ENCODE measurements around the gene SLC26A2.

SLC26A2 gene

DNA sequence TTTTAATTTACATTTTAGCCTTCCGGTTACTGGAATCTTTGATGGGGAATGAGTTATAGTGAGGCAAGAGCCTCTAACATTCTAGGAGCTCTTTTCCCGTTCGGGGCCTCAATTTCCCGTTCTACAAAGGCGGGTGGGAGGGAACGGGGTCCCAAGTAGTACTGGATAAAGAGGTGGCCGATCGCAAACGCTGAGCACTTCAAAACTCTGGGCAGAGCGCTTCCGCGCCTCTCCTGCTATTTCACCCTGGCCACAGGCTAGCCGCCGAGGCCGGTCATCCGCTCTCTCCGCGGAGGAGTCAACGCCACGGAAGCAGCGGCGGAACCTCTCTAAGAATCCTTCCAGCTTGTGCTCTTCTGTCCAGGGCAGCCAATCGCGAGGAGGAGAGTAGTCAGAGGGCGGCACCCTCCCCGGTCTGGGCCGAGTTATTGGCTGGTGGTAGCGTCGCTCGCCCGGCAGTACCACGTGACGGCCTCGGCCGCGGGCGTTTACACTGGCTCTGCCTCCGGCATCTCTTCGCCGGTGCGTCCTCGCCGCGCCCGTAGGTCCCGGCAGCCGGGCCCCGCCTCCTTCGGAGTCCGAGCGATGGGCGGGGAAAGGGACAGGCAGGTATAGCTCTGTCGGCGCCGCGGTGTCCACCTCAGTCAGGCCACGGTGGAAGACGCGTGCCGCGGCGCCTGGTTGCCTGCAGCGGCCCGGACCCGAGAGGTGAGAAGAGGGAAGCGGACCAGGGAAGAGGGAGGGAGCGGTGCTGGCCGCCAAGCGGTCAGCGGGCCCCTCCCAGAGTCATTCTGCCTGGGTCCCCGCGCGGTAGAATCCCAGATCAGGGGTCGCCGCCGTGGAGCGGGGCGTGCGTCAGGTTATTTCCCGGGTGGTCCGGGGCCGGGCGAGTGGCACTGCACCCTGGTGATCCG, at the start of gene SLC26A2:
SLC26A2 (plus strand) TSS at position 487 of the 914 bp plus-strand sequence. CDS start 16,895 bp downstream, outside the sequence.
- in situ Hi-C loops (cut with MboI; ENCODE audit: low sequenced_read_pairs), result no loop called here

GRCh38 chr5:149911031-149911430, 49.5 kb upstream of the SLC26A2 start:
- in situ Hi-C loops (cut with MboI; ENCODE audit: low sequenced_read_pairs), result no loop called here

DNA sequence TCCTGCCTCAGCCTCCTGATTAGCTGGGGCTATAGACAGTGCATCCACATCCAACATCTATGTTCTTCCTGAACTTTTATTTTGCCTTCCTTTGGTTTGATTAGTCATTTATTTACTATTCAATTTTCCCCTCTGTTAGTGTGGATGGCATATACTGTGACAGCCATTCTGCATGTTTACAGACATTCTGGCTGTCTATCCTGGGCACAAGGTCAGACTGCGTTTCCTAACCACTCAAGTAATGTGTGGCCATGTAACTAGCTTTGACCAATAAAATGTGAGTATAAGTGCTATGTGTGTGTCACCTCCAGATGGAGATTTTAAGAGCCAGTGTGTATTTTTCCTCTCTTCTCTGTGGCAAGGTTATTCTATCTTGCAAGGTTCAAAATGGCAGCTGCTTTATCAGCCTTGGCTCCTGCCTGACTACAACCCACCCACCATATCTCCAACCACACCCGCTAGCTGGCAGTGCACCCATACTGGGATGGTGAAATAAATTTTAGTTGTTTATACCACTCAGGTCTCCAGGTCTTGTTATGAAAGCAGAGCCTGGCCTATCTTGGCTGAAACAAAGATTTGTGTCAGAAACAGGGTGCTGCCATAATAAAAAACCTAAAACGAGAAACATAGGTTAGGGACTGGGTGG, 48.2 kb upstream of the SLC26A2 start:
- in situ Hi-C loops (cut with MboI; ENCODE audit: low sequenced_read_pairs), result no loop called here

- in situ Hi-C loops (cut with MboI; ENCODE audit: low sequenced_read_pairs), result no loop called here
Observed at GRCh38 chr5:149913436-149914419, 46.8 kb upstream of the SLC26A2 start.

- in situ Hi-C loops (cut with MboI; ENCODE audit: low sequenced_read_pairs), result no loop called here
Observed at GRCh38 chr5:149915392-149916260, 44.9 kb upstream of the SLC26A2 start.

DNA sequence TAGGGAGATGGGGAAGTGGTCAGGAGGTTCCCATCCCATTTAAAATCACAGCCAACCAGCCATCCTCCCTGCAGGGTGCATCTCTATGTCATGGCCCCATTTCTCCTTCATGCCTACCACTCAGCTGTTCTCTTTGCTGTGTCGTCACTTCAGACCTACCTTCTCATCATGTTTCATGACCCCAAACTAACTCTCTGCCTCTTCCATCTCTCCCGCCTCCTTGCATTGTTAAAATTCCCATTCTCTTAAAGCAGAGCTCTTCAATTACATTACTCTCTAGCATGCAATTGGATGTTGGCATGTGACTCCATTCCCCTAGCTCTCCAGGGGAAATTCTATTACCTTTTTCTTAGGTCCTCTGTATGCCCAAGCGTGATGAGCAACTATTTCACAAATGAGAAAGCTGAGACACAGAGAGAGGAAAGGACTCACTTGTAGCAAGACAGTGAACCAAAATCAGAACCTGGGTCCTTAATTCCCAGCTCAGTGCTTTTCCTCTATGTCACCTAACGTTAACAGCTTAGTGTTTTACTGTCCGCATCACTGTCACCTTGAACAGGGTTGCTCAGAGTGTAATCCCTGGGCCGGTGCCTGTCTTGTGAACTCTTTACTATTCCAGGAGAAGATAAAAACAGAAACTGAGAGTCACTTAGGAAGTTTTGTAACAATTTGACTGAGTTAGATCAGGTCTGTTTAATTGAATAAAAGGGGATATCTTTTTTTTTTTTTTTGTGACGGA, 44.1 kb upstream of the SLC26A2 start:
- in situ Hi-C loops (cut with MboI; ENCODE audit: low sequenced_read_pairs), result no loop called here

DNA sequence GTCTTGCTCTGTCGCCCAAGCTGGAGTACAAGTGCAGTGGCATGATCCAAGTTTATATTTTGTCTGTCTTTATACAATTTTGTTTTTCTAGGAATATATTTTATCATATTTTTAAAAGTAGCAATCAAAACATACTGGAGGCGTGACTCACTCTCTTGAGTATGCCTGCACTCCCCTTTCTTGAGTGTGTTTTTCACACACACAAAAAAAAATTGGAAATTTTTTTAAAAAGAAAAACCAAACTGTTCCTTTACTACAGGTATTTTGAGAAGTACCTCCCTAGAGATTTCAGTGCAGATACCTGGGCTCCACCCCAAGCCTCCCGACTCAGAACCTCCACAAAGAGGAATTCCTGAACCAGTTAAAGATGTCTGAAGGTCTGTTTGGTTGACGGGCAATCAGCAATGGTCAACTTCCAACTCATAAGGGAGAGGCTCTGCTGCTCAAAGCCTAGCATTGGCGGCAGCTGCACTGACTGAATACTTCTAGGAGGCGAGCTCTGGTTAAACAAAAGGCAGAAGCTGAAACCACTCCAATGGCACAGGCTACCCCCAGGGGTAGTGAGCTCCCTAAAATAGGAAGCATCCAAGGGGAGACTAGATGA, 43.4 kb upstream of the SLC26A2 start:
- in situ Hi-C loops (cut with MboI; ENCODE audit: low sequenced_read_pairs), result no loop called here

DNA sequence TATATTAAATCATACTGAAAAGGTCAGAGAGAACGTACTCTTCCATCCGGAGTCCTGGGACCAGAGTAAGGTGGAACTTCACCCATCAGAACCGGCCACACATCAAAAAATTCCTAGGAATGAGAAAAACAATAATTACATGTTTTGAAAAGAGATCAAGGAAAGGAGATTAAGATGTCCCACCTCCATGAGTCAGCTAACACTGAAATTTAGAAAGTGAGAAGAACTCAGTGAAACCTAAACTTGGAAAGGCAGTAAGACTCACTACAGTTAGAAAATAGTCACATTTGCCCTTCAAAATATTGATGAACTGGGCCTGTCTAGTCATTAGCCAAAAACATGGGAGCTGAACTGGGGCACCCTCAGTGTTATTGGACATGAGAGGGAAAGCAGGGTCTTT, 39.0 kb upstream of the SLC26A2 start:
- in situ Hi-C loops (cut with MboI; ENCODE audit: low sequenced_read_pairs), result no loop called here

- in situ Hi-C loops (cut with MboI; ENCODE audit: low sequenced_read_pairs), result no loop called here
Observed at GRCh38 chr5:149922950-149923349, 37.6 kb upstream of the SLC26A2 start.

DNA sequence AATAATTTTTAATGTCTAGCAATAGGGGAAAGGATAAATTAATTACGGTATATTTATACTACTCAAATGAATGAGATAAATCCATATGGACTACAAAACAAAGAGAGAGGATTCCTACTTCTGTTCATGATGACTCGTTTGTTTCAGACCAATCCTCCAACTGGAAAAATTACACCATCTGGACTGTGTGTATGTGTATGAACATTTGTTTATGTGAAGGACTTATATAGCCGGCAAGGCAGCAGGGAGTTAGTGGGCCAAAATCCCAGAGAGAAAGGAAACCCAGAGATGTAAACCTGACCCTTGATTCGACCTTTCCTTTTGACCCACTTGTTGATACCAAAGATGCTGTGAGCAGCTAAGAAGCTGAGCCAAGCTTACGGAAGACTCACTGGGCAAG, 36.1 kb upstream of the SLC26A2 start:
- in situ Hi-C loops (cut with MboI; ENCODE audit: low sequenced_read_pairs), result no loop called here

DNA sequence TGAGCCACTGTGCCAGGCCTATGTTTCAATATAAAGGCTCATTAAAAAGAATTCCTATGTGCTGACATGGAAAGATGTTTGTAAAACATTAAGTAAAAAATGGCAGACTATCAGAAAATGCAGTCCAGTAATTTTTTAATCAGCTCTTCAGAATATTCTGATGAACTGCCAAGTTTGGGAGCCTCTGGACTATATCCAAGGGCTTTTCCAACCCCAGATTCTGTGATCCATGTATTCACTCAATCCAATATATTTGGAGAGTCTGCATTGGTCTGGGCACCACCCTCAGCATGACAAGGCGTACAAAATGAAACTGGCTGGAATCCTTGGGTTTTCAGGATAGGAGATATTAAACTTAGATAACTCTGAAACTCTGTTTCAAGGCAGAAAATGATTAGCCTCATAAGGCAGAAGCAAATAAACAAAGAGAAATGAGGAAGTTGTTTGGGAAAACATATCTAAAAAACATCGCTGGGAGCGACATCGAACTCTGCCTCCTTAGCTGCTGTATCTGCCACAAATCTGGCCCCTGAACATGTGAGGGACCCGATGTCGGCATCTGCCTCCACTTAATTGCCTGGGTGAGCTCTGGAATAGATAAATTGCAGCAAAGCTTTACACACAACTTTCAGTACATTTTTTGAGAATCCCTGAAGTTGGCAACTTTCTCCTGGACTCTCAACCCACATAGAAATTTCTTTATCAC, 30.4 kb upstream of the SLC26A2 start:
- in situ Hi-C loops (cut with MboI; ENCODE audit: low sequenced_read_pairs), result no loop called here

DNA sequence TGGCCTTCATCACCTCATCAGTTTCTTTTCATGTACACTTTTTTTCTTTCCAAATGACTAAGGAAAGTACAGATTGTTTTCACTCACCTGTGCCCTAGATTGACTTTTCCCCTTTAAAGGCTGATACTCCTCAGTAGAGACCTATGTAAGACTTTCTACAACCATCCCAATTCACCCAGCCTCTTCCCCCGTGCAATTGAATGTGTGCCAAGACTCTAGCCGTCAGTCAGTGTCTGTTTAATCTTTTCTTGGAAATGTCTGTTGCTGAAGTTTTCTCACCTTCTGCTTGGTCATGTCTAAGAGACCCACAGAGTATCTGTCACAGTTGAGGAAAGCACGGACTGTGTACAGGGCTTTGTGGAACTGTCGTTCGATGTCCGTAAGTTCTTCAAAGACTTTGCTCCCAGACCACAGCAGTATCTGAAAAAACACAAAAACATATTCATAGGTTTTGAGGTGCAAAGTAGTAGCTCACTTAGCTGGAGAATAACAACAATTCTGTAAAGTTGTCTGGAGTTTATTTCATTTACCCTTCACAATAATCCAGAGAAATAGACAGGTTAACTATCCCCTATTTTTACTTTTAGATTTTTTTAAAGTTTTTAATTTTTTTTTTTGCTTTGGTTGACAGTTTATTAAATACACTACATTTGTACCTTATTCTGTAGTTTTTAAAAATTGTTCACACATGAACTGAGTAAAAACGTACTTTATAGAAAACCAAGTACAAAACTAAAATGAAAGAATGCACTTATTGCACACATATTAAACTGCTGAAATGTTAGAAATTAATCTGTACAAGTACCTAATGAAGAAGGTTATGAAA, 29.6 kb upstream of the SLC26A2 start:
- in situ Hi-C loops (cut with MboI; ENCODE audit: low sequenced_read_pairs), result no loop called here

DNA sequence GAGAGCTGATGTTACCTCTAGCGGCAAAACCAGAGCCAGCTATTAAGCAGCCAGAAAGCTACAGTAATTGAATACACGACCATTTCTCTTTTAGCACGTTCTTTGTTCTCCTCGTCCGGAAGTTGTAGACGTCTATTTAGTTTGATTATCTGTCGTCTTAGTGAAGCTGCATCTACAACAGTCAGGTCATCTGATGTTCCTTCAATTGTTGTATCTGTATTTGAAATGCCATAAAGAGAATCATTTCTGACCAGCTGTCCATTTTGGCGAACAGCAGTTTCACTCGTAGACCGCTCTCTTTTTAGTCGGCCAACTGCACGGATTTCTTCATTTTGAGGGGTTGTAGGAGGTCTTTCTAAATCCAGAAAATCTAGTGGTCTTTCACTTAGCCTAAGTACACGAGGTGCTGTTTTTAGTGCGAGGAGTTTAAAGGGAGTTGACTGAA, 28.5 kb upstream of the SLC26A2 start:
- in situ Hi-C loops (cut with MboI; ENCODE audit: low sequenced_read_pairs), result no loop called here

GRCh38 chr5:149932445-149933350, 27.9 kb upstream of the SLC26A2 start:
- in situ Hi-C loops (cut with MboI; ENCODE audit: low sequenced_read_pairs), result no loop called here

- in situ Hi-C loops (cut with MboI; ENCODE audit: low sequenced_read_pairs), result no loop called here
Observed at GRCh38 chr5:149935431-149935901, 25.1 kb upstream of the SLC26A2 start.

DNA sequence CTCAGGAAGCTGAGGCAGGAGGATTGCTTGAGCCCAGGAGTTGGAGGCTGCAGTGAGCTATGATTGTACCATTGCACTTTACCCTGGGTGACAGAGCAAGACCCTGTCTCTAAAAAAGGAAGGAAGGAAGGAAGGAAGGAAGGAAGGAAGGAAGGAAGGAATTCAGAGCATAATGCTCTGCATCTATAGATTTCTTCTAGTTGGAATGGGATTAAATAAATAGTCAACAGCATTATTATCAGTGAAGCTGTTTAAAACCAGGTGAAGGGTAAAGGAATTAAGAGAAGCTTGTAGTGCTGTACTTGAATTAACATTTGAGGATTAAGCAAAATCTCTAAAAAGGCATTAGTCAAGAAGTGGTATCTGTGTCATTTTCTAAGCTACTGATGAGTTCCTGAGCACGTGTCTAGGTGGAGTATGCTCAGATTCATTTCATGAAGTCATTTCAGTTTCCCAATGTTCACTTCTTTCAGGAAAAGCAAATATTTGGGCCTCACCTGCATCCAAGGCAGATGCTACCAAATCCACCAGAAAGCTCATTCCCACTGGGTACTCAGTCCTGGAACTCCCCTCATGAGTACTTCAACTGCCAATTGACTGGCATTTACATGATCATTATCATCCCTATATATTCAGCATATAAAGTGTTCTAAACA, 24.4 kb upstream of the SLC26A2 start:
- in situ Hi-C loops (cut with MboI; ENCODE audit: low sequenced_read_pairs), result no loop called here

Measured in HL-60/S4 treated with retinoic acid at 250 ng/mL for 4 days and 3 days (cell line).